ENCODE results near the gene SPTY2D1. TPM values are rescaled to one million over a fixed set of nuclear protein-coding genes. Genes with fewer than 3 reads are reported as not detected.

The SPTY2D1 gene
- total and polyA plus RNA-seq, 4 donors: 3.0 to 11.8 (median 7.3) TPM

GRCh38 chr11:18624161-18624560, 10.0 kb downstream of the SPTY2D1 start:
- TF ChIP-seq EGR1 (IDR thresholded peaks at IDR 0.05; ENCODE audit: low read depth in 2 of 2) (no peak), MAX (IDR thresholded peaks at IDR 0.05) (no peak), GABPA (IDR thresholded peaks at IDR 0.05 in 1 of 2, conservative IDR thresholded peaks at IDR 0.05 in 1 of 2) (no peak), HNF4A (conservative IDR thresholded peaks at IDR 0.05) (no peak), TAF1 (conservative IDR thresholded peaks at IDR 0.05) (no peak), NR2F2 (IDR thresholded peaks at IDR 0.05) (no peak), CTCF (IDR thresholded peaks at IDR 0.05; ENCODE audit: low read depth, low read length, missing input control) (no peak), JUND (IDR thresholded peaks at IDR 0.05) (no peak), FOXA1 (IDR thresholded peaks at IDR 0.05) (no peak), ATF3 (IDR thresholded peaks at IDR 0.05) (no peak), YY1 (IDR thresholded peaks at IDR 0.05) (no peak), RXRA (IDR thresholded peaks at IDR 0.05) (no peak), SP1 (IDR thresholded peaks at IDR 0.05) (no peak)
- Histone ChIP-seq H3K9ac (ENCODE audit: low read depth in 1 of 2, low read length in 2 of 2) (no peak overlapping the region), H3K36me3 (ENCODE audit: control insufficient read depth in 4 of 4, insufficient read depth in 3 of 4, low read depth in 1 of 4, low read length in 3 of 4) (no peaks in the 10 kb centered on the region), H3K4me3 (ENCODE audit: low read depth in 1 of 3, low read length in 3 of 3) (no peak overlapping the region), H3K27me3 (ENCODE audit: control insufficient read depth in 4 of 4, insufficient read depth in 4 of 4, low read length in 3 of 4) (no peaks in the 10 kb centered on the region), H3K9me3 (ENCODE audit: control insufficient read depth in 4 of 4, low read length in 3 of 4) (no peaks in the 10 kb centered on the region), H3K4me1 (ENCODE audit: control insufficient read depth in 4 of 4, insufficient read depth in 4 of 4, low read length in 3 of 4) (peaks cover 0 to 3% (median 0%) of the 10 kb centered on the region in 4 donors), H3K27ac (ENCODE audit: low read depth in 1 of 2, low read length in 2 of 2) (no peak overlapping the region)
- WGBS: 97% methylated on average over 1 of the region's 1 CpG
- DNase-seq (ENCODE audit: low spot score): no peak

- H3K27me3 ChIP-seq (ENCODE audit: control insufficient read depth in 4 of 4, insufficient read depth in 4 of 4, low read length in 3 of 4): no peaks in the 10 kb centered on the region
- no peak for DNase-seq (ENCODE audit: low spot score)
- no peak overlapping the region for H3K4me3 ChIP-seq (ENCODE audit: low read depth in 1 of 3, low read length in 3 of 3)
- H3K4me1 ChIP-seq (ENCODE audit: control insufficient read depth in 4 of 4, insufficient read depth in 4 of 4, low read length in 3 of 4): peaks cover 0 to 3% (median 1%) of the 10 kb centered on the region in 4 donors
- TF ChIP-seq HNF4A (conservative IDR thresholded peaks at IDR 0.05) (no peak), SP1 (IDR thresholded peaks at IDR 0.05) (no peak), GABPA (IDR thresholded peaks at IDR 0.05 in 1 of 2, conservative IDR thresholded peaks at IDR 0.05 in 1 of 2) (no peak), FOXA2 (IDR thresholded peaks at IDR 0.05) (no peak), YY1 (IDR thresholded peaks at IDR 0.05) (no peak), MAX (IDR thresholded peaks at IDR 0.05) (no peak), TAF1 (conservative IDR thresholded peaks at IDR 0.05) (no peak), NR2F2 (IDR thresholded peaks at IDR 0.05) (no peak), CTCF (IDR thresholded peaks at IDR 0.05; ENCODE audit: low read depth, low read length, missing input control) (no peak), RAD21 (IDR thresholded peaks at IDR 0.05) (no peak), JUND (IDR thresholded peaks at IDR 0.05) (no peak), EGR1 (IDR thresholded peaks at IDR 0.05; ENCODE audit: low read depth in 2 of 2) (no peak), RXRA (IDR thresholded peaks at IDR 0.05) (no peak), HNF4G (IDR thresholded peaks at IDR 0.05) (no peak)
- TF ChIP-seq, protein P1, sequence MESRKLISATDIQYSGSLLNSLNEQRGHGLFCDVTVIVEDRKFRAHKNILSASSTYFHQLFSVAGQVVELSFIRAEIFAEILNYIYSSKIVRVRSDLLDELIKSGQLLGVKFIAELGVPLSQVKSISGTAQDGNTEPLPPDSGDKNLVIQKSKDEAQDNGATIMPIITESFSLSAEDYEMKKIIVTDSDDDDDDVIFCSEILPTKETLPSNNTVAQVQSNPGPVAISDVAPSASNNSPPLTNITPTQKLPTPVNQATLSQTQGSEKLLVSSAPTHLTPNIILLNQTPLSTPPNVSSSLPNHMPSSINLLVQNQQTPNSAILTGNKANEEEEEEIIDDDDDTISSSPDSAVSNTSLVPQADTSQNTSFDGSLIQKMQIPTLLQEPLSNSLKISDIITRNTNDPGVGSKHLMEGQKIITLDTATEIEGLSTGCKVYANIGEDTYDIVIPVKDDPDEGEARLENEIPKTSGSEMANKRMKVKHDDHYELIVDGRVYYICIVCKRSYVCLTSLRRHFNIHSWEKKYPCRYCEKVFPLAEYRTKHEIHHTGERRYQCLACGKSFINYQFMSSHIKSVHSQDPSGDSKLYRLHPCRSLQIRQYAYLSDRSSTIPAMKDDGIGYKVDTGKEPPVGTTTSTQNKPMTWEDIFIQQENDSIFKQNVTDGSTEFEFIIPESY (IDR thresholded peaks at IDR 0.05): no peak
- TF ChIP-seq, protein P2, sequence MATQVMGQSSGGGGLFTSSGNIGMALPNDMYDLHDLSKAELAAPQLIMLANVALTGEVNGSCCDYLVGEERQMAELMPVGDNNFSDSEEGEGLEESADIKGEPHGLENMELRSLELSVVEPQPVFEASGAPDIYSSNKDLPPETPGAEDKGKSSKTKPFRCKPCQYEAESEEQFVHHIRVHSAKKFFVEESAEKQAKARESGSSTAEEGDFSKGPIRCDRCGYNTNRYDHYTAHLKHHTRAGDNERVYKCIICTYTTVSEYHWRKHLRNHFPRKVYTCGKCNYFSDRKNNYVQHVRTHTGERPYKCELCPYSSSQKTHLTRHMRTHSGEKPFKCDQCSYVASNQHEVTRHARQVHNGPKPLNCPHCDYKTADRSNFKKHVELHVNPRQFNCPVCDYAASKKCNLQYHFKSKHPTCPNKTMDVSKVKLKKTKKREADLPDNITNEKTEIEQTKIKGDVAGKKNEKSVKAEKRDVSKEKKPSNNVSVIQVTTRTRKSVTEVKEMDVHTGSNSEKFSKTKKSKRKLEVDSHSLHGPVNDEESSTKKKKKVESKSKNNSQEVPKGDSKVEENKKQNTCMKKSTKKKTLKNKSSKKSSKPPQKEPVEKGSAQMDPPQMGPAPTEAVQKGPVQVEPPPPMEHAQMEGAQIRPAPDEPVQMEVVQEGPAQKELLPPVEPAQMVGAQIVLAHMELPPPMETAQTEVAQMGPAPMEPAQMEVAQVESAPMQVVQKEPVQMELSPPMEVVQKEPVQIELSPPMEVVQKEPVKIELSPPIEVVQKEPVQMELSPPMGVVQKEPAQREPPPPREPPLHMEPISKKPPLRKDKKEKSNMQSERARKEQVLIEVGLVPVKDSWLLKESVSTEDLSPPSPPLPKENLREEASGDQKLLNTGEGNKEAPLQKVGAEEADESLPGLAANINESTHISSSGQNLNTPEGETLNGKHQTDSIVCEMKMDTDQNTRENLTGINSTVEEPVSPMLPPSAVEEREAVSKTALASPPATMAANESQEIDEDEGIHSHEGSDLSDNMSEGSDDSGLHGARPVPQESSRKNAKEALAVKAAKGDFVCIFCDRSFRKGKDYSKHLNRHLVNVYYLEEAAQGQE (IDR thresholded peaks at IDR 0.05): no peak
- no peaks in the 10 kb centered on the region for H3K9me3 ChIP-seq (ENCODE audit: control insufficient read depth in 4 of 4, low read length in 3 of 4)
- 99% methylated on average over 2 of the region's 2 CpGs for WGBS
- no peak overlapping the region for H3K27ac ChIP-seq (ENCODE audit: low read depth in 1 of 2, low read length in 2 of 2)
- H3K36me3 ChIP-seq (ENCODE audit: control insufficient read depth in 4 of 4, insufficient read depth in 3 of 4, low read depth in 1 of 4, low read length in 3 of 4): no peaks in the 10 kb centered on the region
- no peak overlapping the region for H3K9ac ChIP-seq (ENCODE audit: low read depth in 1 of 2, low read length in 2 of 2)
Measured at GRCh38 chr11:18623707-18624106, 10.4 kb downstream of the SPTY2D1 start.
